GM23338 (cell line): ENCODE measurements around the gene EXOC4. TPM values are rescaled to one million over a fixed set of nuclear protein-coding genes. Genes with fewer than 3 reads are reported as not detected.

Source experiments
- ATAC-seq: fragments of 200-7000 bp; cut with Tn5 transposase; 3 replicates; pipeline ENCODE4 v1.9.1; 2020
- DNase-seq: peaks from one replicate; pipeline ENCODE4 v3.0.0-alpha.2; 2015; ENCODE audit warnings: low spot score
- H2AFZ ChIP-seq: fragments of 200-600 bp; sonication (generic); 2 replicates; pipeline ENCODE4 v1.8.0; 2016; ENCODE audit warnings: antibody characterized with exemption, mild to moderate bottlenecking, moderate library complexity
- H3F3A ChIP-seq: fragments of 200-600 bp; sonication (generic); replicated peaks from 2 replicates; pipeline ENCODE4 v1.8.0; 2017; ENCODE audit warnings: antibody characterized with exemption, mixed run types, low read depth
- H3K27ac ChIP-seq: fragments of 200-600 bp; sonication (generic); 2 replicates; pipeline ENCODE4 v1.6.1; 2016; ENCODE audit warnings: low read depth
- H3K27me3 ChIP-seq: fragments of 200-600 bp; sonication (generic); 2 replicates; pipeline ENCODE4 v1.8.0; 2016; ENCODE audit warnings: mild to moderate bottlenecking, mixed run types, moderate library complexity; ENCODE audit not compliant: insufficient read depth
- H3K36me3 ChIP-seq: fragments of 200-600 bp; sonication (generic); 2 replicates; pipeline ENCODE4 v1.8.0; 2016; ENCODE audit warnings: mild to moderate bottlenecking; ENCODE audit not compliant: insufficient read depth
- H3K4me1 ChIP-seq: fragments of 200-600 bp; sonication (generic); 2 replicates; pipeline ENCODE4 v1.8.0; 2016; ENCODE audit warnings: mild to moderate bottlenecking, moderate library complexity; ENCODE audit not compliant: insufficient read depth
- H3K4me2 ChIP-seq: fragments of 200-600 bp; sonication (generic); 2 replicates; pipeline ENCODE4 v1.7.1; 2017; ENCODE audit warnings: mixed run types
- H3K4me3 ChIP-seq: fragments of 200-600 bp; sonication (generic); 2 replicates; pipeline ENCODE4 v1.6.1; 2016; ENCODE audit warnings: mixed run types
- H3K79me2 ChIP-seq: fragments of 200-600 bp; sonication (generic); replicated peaks from 2 replicates; pipeline ENCODE4 v1.8.0; 2017; ENCODE audit warnings: mild to moderate bottlenecking; ENCODE audit not compliant: insufficient read depth
- H3K9me2 ChIP-seq: fragments of 200-600 bp; sonication (generic); 2 replicates; pipeline ENCODE4 v1.8.0; 2017; ENCODE audit not compliant: insufficient read depth
- H4K20me1 ChIP-seq: fragments of 200-600 bp; sonication (generic); replicated peaks from 2 replicates; pipeline ENCODE4 v1.8.0; 2017; ENCODE audit warnings: mild to moderate bottlenecking; ENCODE audit not compliant: insufficient read depth
- H3K27ac Mint-ChIP-seq: 2 replicates; pipeline ENCODE4 v1.8.0; 2020; ENCODE audit warnings: inconsistent platforms, mild to moderate bottlenecking, moderate library complexity, mixed read lengths
- H3K27me3 Mint-ChIP-seq: 3 replicates; pipeline ENCODE4 v1.8.0; 2022; ENCODE audit warnings: low read depth, mild to moderate bottlenecking, moderate library complexity, mixed read lengths, inconsistent platforms; ENCODE audit not compliant: insufficient read depth, poor library complexity
- H3K36me3 Mint-ChIP-seq: 3 replicates; pipeline ENCODE4 v1.8.0; 2021; ENCODE audit warnings: low read depth, mild to moderate bottlenecking, inconsistent platforms, moderate library complexity, mixed read lengths
- H3K4me1 Mint-ChIP-seq: 3 replicates; pipeline ENCODE4 v1.8.0; 2020; ENCODE audit warnings: mild to moderate bottlenecking, inconsistent platforms, mixed read lengths
- H3K4me3 Mint-ChIP-seq: 3 replicates; pipeline ENCODE4 v1.8.0; 2021; ENCODE audit warnings: moderate library complexity, mild to moderate bottlenecking, inconsistent platforms, mixed read lengths
- H3K9me3 Mint-ChIP-seq: 3 replicates; pipeline ENCODE4 v1.8.0; 2020; ENCODE audit warnings: moderate library complexity, mild to moderate bottlenecking, inconsistent platforms, mixed read lengths
- CREB1 ChIP-seq: fragments of 250-450 bp; sonication (Bioruptor Pico); IDR thresholded peaks from 2 replicates; pipeline ENCODE4 v1.5.0; 2020; ENCODE audit warnings: low read depth, mild to moderate bottlenecking, moderate library complexity
- CTCF ChIP-seq, 2 experiments: fragments of 200-600 bp in 1 of 2; sonication (generic) in 1 of 2; conservative IDR thresholded peaks; 2 replicates each; pipeline versions ENCODE4 v1.5.1 to v1.6.1; 2016 to 2017; ENCODE audit warnings: antibody characterized with exemption in 2 of 2, low read depth in 2 of 2, mild to moderate bottlenecking in 2 of 2, moderate library complexity in 1 of 2
- ETS1 ChIP-seq: IDR thresholded peaks from 2 replicates; pipeline ENCODE4 v1.6.1; 2016; ENCODE audit warnings: antibody characterized with exemption
- EZH2 ChIP-seq: fragments of 200-600 bp; sonication (generic); IDR thresholded peaks from one replicate; pipeline ENCODE4 v1.8.0; 2017; ENCODE audit warnings: antibody characterized with exemption, mild to moderate bottlenecking, low read depth; ENCODE audit not compliant: unreplicated experiment
- EZH2phosphoT487 ChIP-seq: fragments of 200-600 bp; sonication (generic); IDR thresholded peaks from one replicate; pipeline ENCODE4 v1.8.1; 2018; ENCODE audit warnings: antibody characterized with exemption; ENCODE audit not compliant: unreplicated experiment
- JUNB ChIP-seq: IDR thresholded peaks from one replicate; pipeline ENCODE4 v1.6.1; 2016; ENCODE audit warnings: antibody characterized with exemption; ENCODE audit not compliant: unreplicated experiment
- NANOG ChIP-seq: IDR thresholded peaks from 2 replicates; pipeline ENCODE4 v1.6.1; 2016; ENCODE audit warnings: antibody characterized with exemption, borderline replicate concordance
- POLR2AphosphoS5 ChIP-seq: IDR thresholded peaks from 2 replicates; pipeline ENCODE4 v1.6.1; 2016; ENCODE audit warnings: antibody characterized with exemption, low read depth
- REST ChIP-seq: IDR thresholded peaks from one replicate; pipeline ENCODE4 v1.6.1; 2018; ENCODE audit warnings: antibody characterized with exemption; ENCODE audit not compliant: unreplicated experiment
- STAT1 ChIP-seq: IDR thresholded peaks from one replicate; pipeline ENCODE4 v1.6.1; 2016; ENCODE audit warnings: antibody characterized with exemption; ENCODE audit not compliant: unreplicated experiment
- ZNF114 ChIP-seq: fragments of 250-450 bp; sonication (Bioruptor Pico); IDR thresholded peaks from 2 replicates; pipeline ENCODE4 v1.5.0; 2020; ENCODE audit warnings: mild to moderate bottlenecking, moderate library complexity
- ZNF331 ChIP-seq: fragments of 250-450 bp; sonication (Bioruptor Pico); IDR thresholded peaks from 2 replicates; pipeline ENCODE4 v1.5.0; 2020; ENCODE audit warnings: low read depth, mild to moderate bottlenecking, moderate library complexity
- ZNF462 ChIP-seq: fragments of 250-450 bp; sonication (Bioruptor Pico); IDR thresholded peaks from 2 replicates; pipeline ENCODE4 v1.5.0; 2020; ENCODE audit warnings: mild to moderate bottlenecking, moderate library complexity
- polyA plus RNA-seq: library from polyadenylated mRNA; unstranded; fragments of >200 nt; fragmentation: Nextera tagmentation; extraction: Ambion mirVana; gene quantifications from 2 replicates; pipeline ENCODE4 v1.2.1, GENCODE V29; 2016
- total RNA-seq: library from RNA; depleted of rRNA; stranded (reverse); fragments of >200 nt; shearing (Covaris generic); gene quantifications from 2 replicates; pipeline ENCODE4 v1.2.3, GENCODE V29; 2014

Gene EXOC4
- total and polyA plus RNA-seq, 2 experiments from 2014 or later: 37.5 to 52.7 TPM

- no peaks in the 10 kb centered on the region for H3K36me3 Mint-ChIP-seq
- Histone ChIP-seq H3K36me3 (no peaks in the 10 kb centered on the region), H3K27me3 (no peaks in the 10 kb centered on the region), H3K79me2 (no peaks in the 10 kb centered on the region), H3K4me1 (peaks cover 12% of the 10 kb centered on the region; the same call in 1 of the 2 replicates), H3K4me2 (no peak overlapping the region), H3K27ac (no peak overlapping the region), H3K9me2 (no peaks in the 10 kb centered on the region), H3K4me3 (no peak overlapping the region), H2AFZ (no peak overlapping the region), H4K20me1 (no peaks in the 10 kb centered on the region), H3F3A (no peaks in the 10 kb centered on the region)
- no peak overlapping the region for H3K4me3 Mint-ChIP-seq
- ATAC-seq (no peak), DNase-seq (no peak)
- H3K27me3 Mint-ChIP-seq: no peaks in the 10 kb centered on the region
- TF ChIP-seq JUNB: no peak
- no peak for TF ChIP-seq ETS1
- TF ChIP-seq CREB1 (CRISPR knock-in tag): no peak
- TF ChIP-seq ZNF462 (CRISPR knock-in tag): no peak
- TF ChIP-seq STAT1: no peak
- TF ChIP-seq REST: no peak
- no peak for TF ChIP-seq EZH2
- no peak for TF ChIP-seq ZNF114 (CRISPR knock-in tag)
- no peak for TF ChIP-seq EZH2phosphoT487
- no peak for TF ChIP-seq CTCF (conservative IDR thresholded peaks at IDR 0.05; ENCODE audit: low read depth in 2 of 2)
- no peak for TF ChIP-seq POLR2AphosphoS5
- TF ChIP-seq NANOG: no peak
- TF ChIP-seq ZNF331 (CRISPR knock-in tag): no peak
- H3K9me3 Mint-ChIP-seq: no peaks in the 10 kb centered on the region
- H3K27ac Mint-ChIP-seq: no peak overlapping the region
- peaks cover 13% of the 10 kb centered on the region for H3K4me1 Mint-ChIP-seq
Measured at GRCh38 chr7:133571076-133571475, 318.2 kb downstream of the EXOC4 start.
